CD4-positive, alpha-beta T cell treated with Interferon alpha-2 for 1 hour (primary cell): ENCODE results near the gene MYO7B.

Experiments used
- DNase-seq, 2 donors: peaks; one replicate each; pipeline ENCODE4 v3.0.0-alpha.2; 2020 to 2022

Gene MYO7B

GRCh38 chr2:127535422-127535901 is at the start of gene MYO7B:
MYO7B (plus strand) TSS chr2:127535683; CDS start chr2:127559723, 24,040 bp downstream.
- no peak for DNase-seq

GRCh38 chr2:127485694-127486071 is 49.8 kb upstream of the MYO7B start:
- DNase-seq: peak in 1 of 2 donors; percentile 4

GRCh38 chr2:127486247-127487058 is 49.0 kb upstream of the MYO7B start:
- no peak for DNase-seq

GRCh38 chr2:127490283-127490682 is 45.2 kb upstream of the MYO7B start:
- no peak for DNase-seq

- no peak for DNase-seq
These were observed 37.1 kb upstream of the MYO7B start for GRCh38 chr2:127498386-127498785.

- no peak for DNase-seq
These were observed 32.0 kb upstream of the MYO7B start for GRCh38 chr2:127503491-127503890.

- DNase-seq: no peak
These were observed 30.7 kb upstream of the MYO7B start for GRCh38 chr2:127504552-127505430.

- no peak for DNase-seq
These were observed 29.0 kb upstream of the MYO7B start for GRCh38 chr2:127506510-127506909.

GRCh38 chr2:127508023-127508630 is 27.4 kb upstream of the MYO7B start:
- no peak for DNase-seq

GRCh38 chr2:127508631-127509034 is 26.9 kb upstream of the MYO7B start:
- no peak for DNase-seq

- DNase-seq: no peak
These were observed 25.4 kb upstream of the MYO7B start for GRCh38 chr2:127510073-127510472.

- DNase-seq: no peak
These were observed 24.3 kb upstream of the MYO7B start for GRCh38 chr2:127511090-127511695.

GRCh38 chr2:127511917-127512316 is 23.6 kb upstream of the MYO7B start:
- DNase-seq: no peak

- DNase-seq: no peak
These were observed 23.1 kb upstream of the MYO7B start for GRCh38 chr2:127512362-127512761.

GRCh38 chr2:127514076-127514475 is 21.4 kb upstream of the MYO7B start:
- DNase-seq: no peak

- DNase-seq: no peak
These were observed 21.0 kb upstream of the MYO7B start for GRCh38 chr2:127514485-127514884.

- no peak for DNase-seq
These were observed 20.0 kb upstream of the MYO7B start for GRCh38 chr2:127515383-127515915.

GRCh38 chr2:127516041-127516762 is 19.3 kb upstream of the MYO7B start:
- DNase-seq: no peak

- no peak for DNase-seq
These were observed 18.0 kb upstream of the MYO7B start for GRCh38 chr2:127517465-127517864.

- DNase-seq: no peak
These were observed 15.1 kb upstream of the MYO7B start for GRCh38 chr2:127520424-127520823.

GRCh38 chr2:127523269-127523939 is 12.1 kb upstream of the MYO7B start:
- no peak for DNase-seq
